ENCODE measurements around the gene ABL2. TPM values are rescaled to one million over a fixed set of nuclear protein-coding genes. Genes with fewer than 3 reads are reported as not detected.

The ABL2 gene
- total RNA-seq, 1 donor from 2014 or later = 8.9 TPM

Small RNA genes lying within 50 kb of the gene (small RNA-seq; reads per million reads assigned to genes)
- gene AL512326.2 = not detected
- not detected for gene AL512326.3
- gene EIF4A1P11 = not detected
- gene RF00272 = not detected

Other genes with a start within 250 kb of the ABL2 start
- gene FAM20B, start 203.8 kb downstream of the ABL2 start, total RNA-seq = 26.6 TPM
- 16.7 TPM for gene TOR3A, start 147.6 kb downstream of the ABL2 start, total RNA-seq
- gene SOAT1, start 64.1 kb upstream of the ABL2 start, total RNA-seq = 8.9 TPM
- gene AXDND1, start 136.3 kb upstream of the ABL2 start, total RNA-seq = under 0.01 TPM